ENCODE results near the gene GRK1.

GRK1 gene

DNA sequence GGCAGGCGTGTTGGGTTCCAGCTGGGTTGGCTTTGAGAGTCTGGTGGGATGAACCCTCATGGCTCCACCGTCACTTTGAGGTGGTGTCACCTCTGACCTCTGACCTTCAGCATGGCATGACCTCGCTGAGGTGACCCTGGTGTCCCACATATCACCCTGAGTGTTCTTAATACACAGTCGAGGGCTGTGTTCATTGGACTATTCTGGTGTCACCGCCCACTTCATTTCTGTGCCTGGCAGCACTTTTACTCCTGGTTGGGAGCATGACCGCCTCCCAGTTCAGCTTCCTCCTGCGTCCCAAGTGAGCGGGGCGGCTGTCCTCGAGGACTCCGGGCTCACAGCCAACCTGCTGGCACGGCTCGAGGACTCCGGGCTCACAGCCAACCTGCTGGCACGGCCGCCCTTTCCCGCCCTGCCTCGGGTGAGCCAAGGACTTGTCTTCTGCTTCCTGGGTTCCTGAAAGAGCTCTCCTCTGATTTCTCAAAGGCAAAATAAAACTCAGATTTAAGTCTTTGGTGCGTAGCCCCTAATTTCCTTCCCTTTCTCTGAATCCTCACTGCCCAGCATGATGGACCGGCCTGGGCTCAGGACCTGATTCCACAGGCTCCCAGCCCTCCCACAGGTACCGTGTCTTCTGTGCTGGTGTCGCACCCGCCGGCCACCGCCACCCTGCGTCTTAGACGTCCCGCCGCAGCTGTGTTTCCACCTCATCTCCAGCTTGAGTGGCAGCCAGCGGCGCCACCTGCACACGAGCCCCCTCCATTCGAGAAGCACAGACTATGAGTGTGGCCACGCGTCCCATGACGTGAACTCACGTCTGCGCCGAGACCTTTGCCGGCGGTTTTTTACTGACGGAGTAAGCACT, 19.4 kb upstream of the GRK1 start:
- POLR2A ChIA-PET, result interaction anchor here (0.6 kb wide), 1 partner anchor 279 kb away, joined by 3 read pairs; no protein-coding TSS in a partner anchor
- Histone ChIP-seq H3K4me1 (ENCODE audit: control insufficient read depth, insufficient read depth, low read length) (no peaks in the 10 kb centered on the region), H3K4me3 (ENCODE audit: low read depth, low read length) (no peak overlapping the region), H3K36me3 (ENCODE audit: control insufficient read depth in 2 of 2, insufficient read depth in 1 of 2, low read length in 2 of 2) (no peaks in the 10 kb centered on the region), H3K9me3 (ENCODE audit: control insufficient read depth, insufficient read depth, low read depth, low read length) (no peaks in the 10 kb centered on the region), H3K27ac (ENCODE audit: extremely low read depth, low read depth, low read length) (no peak overlapping the region)
- no peak for TF ChIP-seq KLF7 (tag by site-specific recombination; IDR thresholded peaks at IDR 0.05; ENCODE audit: borderline replicate concordance)
- TF ChIP-seq, protein P1, sequence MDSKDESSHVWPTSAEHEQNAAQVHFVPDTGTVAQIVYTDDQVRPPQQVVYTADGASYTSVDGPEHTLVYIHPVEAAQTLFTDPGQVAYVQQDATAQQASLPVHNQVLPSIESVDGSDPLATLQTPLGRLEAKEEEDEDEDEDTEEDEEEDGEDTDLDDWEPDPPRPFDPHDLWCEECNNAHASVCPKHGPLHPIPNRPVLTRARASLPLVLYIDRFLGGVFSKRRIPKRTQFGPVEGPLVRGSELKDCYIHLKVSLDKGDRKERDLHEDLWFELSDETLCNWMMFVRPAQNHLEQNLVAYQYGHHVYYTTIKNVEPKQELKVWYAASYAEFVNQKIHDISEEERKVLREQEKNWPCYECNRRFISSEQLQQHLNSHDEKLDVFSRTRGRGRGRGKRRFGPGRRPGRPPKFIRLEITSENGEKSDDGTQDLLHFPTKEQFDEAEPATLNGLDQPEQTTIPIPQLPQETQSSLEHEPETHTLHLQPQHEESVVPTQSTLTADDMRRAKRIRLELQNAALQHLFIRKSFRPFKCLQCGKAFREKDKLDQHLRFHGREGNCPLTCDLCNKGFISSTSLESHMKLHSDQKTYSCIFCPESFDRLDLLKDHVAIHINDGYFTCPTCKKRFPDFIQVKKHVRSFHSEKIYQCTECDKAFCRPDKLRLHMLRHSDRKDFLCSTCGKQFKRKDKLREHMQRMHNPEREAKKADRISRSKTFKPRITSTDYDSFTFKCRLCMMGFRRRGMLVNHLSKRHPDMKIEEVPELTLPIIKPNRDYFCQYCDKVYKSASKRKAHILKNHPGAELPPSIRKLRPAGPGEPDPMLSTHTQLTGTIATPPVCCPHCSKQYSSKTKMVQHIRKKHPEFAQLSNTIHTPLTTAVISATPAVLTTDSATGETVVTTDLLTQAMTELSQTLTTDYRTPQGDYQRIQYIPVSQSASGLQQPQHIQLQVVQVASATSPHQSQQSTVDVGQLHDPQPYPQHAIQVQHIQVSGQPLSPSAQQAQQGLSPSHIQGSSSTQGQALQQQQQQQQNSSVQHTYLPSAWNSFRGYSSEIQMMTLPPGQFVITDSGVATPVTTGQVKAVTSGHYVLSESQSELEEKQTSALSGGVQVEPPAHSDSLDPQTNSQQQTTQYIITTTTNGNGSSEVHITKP (tag by site-specific recombination; IDR thresholded peaks at IDR 0.05), result 0 out of 2 replicates have a peak, but pooled peaks have one; percentile 14
- 0 out of 2 replicates have a peak, but pooled peaks have one; percentile 54 for TF ChIP-seq ZBTB10 (tag by site-specific recombination; IDR thresholded peaks at IDR 0.05)
- 0 out of 2 replicates have a peak, but pooled peaks have one; percentile 25 for TF ChIP-seq ZFHX2 (tag by site-specific recombination; conservative IDR thresholded peaks at IDR 0.05)
- TF ChIP-seq BCL11A (tag by site-specific recombination; IDR thresholded peaks at IDR 0.05; ENCODE audit: low read depth), result 0 out of 2 replicates have a peak, but pooled peaks have one; percentile 41
- TF ChIP-seq ZNF501 (tag by site-specific recombination; IDR thresholded peaks at IDR 0.05), result no peak
- TF ChIP-seq KLF1 (tag by site-specific recombination; IDR thresholded peaks at IDR 0.05), result peak; percentile 75
- TF ChIP-seq ZNF133 (tag by site-specific recombination; IDR thresholded peaks at IDR 0.05), result peak; percentile 65
- CTCF ChIA-PET, result no interaction called here

- peaks cover under 1% of the 10 kb centered on the region; the same call in 1 of the 2 replicates for H3K4me1 ChIP-seq (ENCODE audit: control insufficient read depth, insufficient read depth, low read length)
- TF ChIP-seq OSR2 (tag by site-specific recombination; IDR thresholded peaks at IDR 0.05) (no peak), ZNF585B (tag by site-specific recombination; IDR thresholded peaks at IDR 0.05) (no peak), ZEB2 (tag by site-specific recombination; IDR thresholded peaks at IDR 0.05) (no peak), ZNF548 (tag by site-specific recombination; IDR thresholded peaks at IDR 0.05) (no peak), ZNF747 (tag by site-specific recombination; IDR thresholded peaks at IDR 0.05) (no peak), ZNF341 (tag by site-specific recombination; IDR thresholded peaks at IDR 0.05; ENCODE audit: low read depth) (no peak), ZNF18 (tag by site-specific recombination; IDR thresholded peaks at IDR 0.05) (no peak), GFI1B (tag by site-specific recombination; IDR thresholded peaks at IDR 0.05) (no peak)
- TF ChIP-seq, protein P2, sequence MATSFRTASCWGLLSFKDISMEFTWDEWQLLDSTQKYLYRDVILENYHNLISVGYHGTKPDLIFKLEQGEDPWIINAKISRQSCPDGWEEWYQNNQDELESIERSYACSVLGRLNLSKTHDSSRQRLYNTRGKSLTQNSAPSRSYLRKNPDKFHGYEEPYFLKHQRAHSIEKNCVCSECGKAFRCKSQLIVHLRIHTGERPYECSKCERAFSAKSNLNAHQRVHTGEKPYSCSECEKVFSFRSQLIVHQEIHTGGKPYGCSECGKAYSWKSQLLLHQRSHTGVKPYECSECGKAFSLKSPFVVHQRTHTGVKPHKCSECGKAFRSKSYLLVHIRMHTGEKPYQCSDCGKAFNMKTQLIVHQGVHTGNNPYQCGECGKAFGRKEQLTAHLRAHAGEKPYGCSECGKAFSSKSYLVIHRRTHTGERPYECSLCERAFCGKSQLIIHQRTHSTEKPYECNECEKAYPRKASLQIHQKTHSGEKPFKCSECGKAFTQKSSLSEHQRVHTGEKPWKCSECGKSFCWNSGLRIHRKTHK (tag by site-specific recombination; IDR thresholded peaks at IDR 0.05), result no peak
- TF ChIP-seq, protein P3, sequence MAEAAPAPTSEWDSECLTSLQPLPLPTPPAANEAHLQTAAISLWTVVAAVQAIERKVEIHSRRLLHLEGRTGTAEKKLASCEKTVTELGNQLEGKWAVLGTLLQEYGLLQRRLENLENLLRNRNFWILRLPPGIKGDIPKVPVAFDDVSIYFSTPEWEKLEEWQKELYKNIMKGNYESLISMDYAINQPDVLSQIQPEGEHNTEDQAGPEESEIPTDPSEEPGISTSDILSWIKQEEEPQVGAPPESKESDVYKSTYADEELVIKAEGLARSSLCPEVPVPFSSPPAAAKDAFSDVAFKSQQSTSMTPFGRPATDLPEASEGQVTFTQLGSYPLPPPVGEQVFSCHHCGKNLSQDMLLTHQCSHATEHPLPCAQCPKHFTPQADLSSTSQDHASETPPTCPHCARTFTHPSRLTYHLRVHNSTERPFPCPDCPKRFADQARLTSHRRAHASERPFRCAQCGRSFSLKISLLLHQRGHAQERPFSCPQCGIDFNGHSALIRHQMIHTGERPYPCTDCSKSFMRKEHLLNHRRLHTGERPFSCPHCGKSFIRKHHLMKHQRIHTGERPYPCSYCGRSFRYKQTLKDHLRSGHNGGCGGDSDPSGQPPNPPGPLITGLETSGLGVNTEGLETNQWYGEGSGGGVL (tag by site-specific recombination; IDR thresholded peaks at IDR 0.05), result no peak
- H3K27ac ChIP-seq (ENCODE audit: extremely low read depth, low read depth, low read length), result no peak overlapping the region
- H3K9me3 ChIP-seq (ENCODE audit: control insufficient read depth, insufficient read depth, low read depth, low read length), result no peaks in the 10 kb centered on the region
- H3K4me3 ChIP-seq (ENCODE audit: low read depth, low read length), result no peak overlapping the region
- ChIA-PET POLR2A (interaction anchor here (0.6 kb wide), 1 partner anchor 279 kb away, joined by 3 read pairs; no protein-coding TSS in a partner anchor), CTCF (no interaction called here)
- no peaks in the 10 kb centered on the region for H3K36me3 ChIP-seq (ENCODE audit: control insufficient read depth in 2 of 2, insufficient read depth in 1 of 2, low read length in 2 of 2)
Observed at GRCh38 chr13:113648216-113648610, 18.8 kb upstream of the GRK1 start.

All from HEK293 (cell line).